Kidney tubule cell (primary cell): ENCODE measurements around the gene ABLIM2.

Experiments
- DNase-seq: peaks from one replicate; pipeline ENCODE4 v3.0.0-alpha.2; 2018; ENCODE audit warnings: low spot score

Gene ABLIM2

GRCh38 chr4:8083086-8083825 is 75.4 kb downstream of the ABLIM2 start:
- DNase-seq = no peak

- DNase-seq = no peak
These were observed 76.0 kb downstream of the ABLIM2 start for GRCh38 chr4:8082517-8083055.

GRCh38 chr4:8081621-8082516 is 76.7 kb downstream of the ABLIM2 start:
- no peak for DNase-seq

GRCh38 chr4:8081171-8081570 is 77.4 kb downstream of the ABLIM2 start:
- no peak for DNase-seq

GRCh38 chr4:8080754-8081065 is 77.9 kb downstream of the ABLIM2 start:
- DNase-seq = no peak

- no peak for DNase-seq
These were observed 78.5 kb downstream of the ABLIM2 start for GRCh38 chr4:8079916-8080753.

GRCh38 chr4:8079031-8079885 is 79.4 kb downstream of the ABLIM2 start:
- DNase-seq = no peak

- no peak for DNase-seq
These were observed 80.0 kb downstream of the ABLIM2 start for GRCh38 chr4:8078610-8079015.

GRCh38 chr4:8078109-8078494 is 80.5 kb downstream of the ABLIM2 start:
- DNase-seq = no peak

GRCh38 chr4:8077181-8078108 is 81.2 kb downstream of the ABLIM2 start:
- no peak for DNase-seq

GRCh38 chr4:8076023-8076422 is 82.6 kb downstream of the ABLIM2 start:
- DNase-seq = no peak

- no peak for DNase-seq
These were observed 85.3 kb downstream of the ABLIM2 start for GRCh38 chr4:8073206-8073863.

GRCh38 chr4:8072235-8072968 is 86.2 kb downstream of the ABLIM2 start:
- no peak for DNase-seq

GRCh38 chr4:8071766-8072165 is 86.8 kb downstream of the ABLIM2 start:
- DNase-seq = no peak

- no peak for DNase-seq
These were observed 87.6 kb downstream of the ABLIM2 start for GRCh38 chr4:8070736-8071718.

GRCh38 chr4:8069102-8069752 is 89.4 kb downstream of the ABLIM2 start:
- no peak for DNase-seq
